ENCODE results near the gene MYD88. TPM values are rescaled to one million over a fixed set of nuclear protein-coding genes. Genes with fewer than 3 reads are reported as not detected.

The MYD88 gene
- total RNA-seq, 1 donor from 2014 or later, result 51.0 TPM

GRCh38 chr3:38142959-38143358 is 4.5 kb downstream of the MYD88 start:
- H3K4me1 Mint-ChIP-seq (ENCODE audit: unreplicated experiment), result peaks cover 17% of the 10 kb centered on the region
- H3K27ac Mint-ChIP-seq (ENCODE audit: unreplicated experiment), result no peak overlapping the region
- no peak for TF ChIP-seq CTCF (IDR thresholded peaks at IDR 0.05; ENCODE audit: unreplicated experiment)
- H3K36me3 Mint-ChIP-seq (ENCODE audit: low read depth, unreplicated experiment), result peaks cover 14% of the 10 kb centered on the region
- H3K4me3 Mint-ChIP-seq (ENCODE audit: unreplicated experiment), result no peak overlapping the region
- peaks cover 12% of the 10 kb centered on the region for H3K27me3 Mint-ChIP-seq (ENCODE audit: unreplicated experiment)
- H3K9me3 Mint-ChIP-seq (ENCODE audit: unreplicated experiment), result no peaks in the 10 kb centered on the region
- no peak for DNase-seq (ENCODE audit: low spot score)

GRCh38 chr3:38143511-38143910 is 5.0 kb downstream of the MYD88 start:
- Mint-ChIP-seq H3K27me3 (ENCODE audit: unreplicated experiment) (peaks cover 9% of the 10 kb centered on the region), H3K4me1 (ENCODE audit: unreplicated experiment) (peaks cover 13% of the 10 kb centered on the region), H3K9me3 (ENCODE audit: unreplicated experiment) (no peaks in the 10 kb centered on the region), H3K36me3 (ENCODE audit: low read depth, unreplicated experiment) (peaks cover 14% of the 10 kb centered on the region), H3K27ac (ENCODE audit: unreplicated experiment) (no peak overlapping the region), H3K4me3 (ENCODE audit: unreplicated experiment) (no peak overlapping the region)
- DNase-seq (ENCODE audit: low spot score), result no peak
- no peak for TF ChIP-seq CTCF (IDR thresholded peaks at IDR 0.05; ENCODE audit: unreplicated experiment)

- Mint-ChIP-seq H3K36me3 (ENCODE audit: low read depth, unreplicated experiment) (peaks cover 6% of the 10 kb centered on the region), H3K9me3 (ENCODE audit: unreplicated experiment) (no peaks in the 10 kb centered on the region), H3K27me3 (ENCODE audit: unreplicated experiment) (peaks cover 6% of the 10 kb centered on the region), H3K4me3 (ENCODE audit: unreplicated experiment) (no peak overlapping the region), H3K27ac (ENCODE audit: unreplicated experiment) (no peak overlapping the region), H3K4me1 (ENCODE audit: unreplicated experiment) (peaks cover 6% of the 10 kb centered on the region)
- no peak for TF ChIP-seq CTCF (IDR thresholded peaks at IDR 0.05; ENCODE audit: unreplicated experiment)
- DNase-seq (ENCODE audit: low spot score), result no peak
Measured at GRCh38 chr3:38146504-38146903, 8.0 kb downstream of the MYD88 start.

- no peak for TF ChIP-seq CTCF (IDR thresholded peaks at IDR 0.05; ENCODE audit: unreplicated experiment)
Measured at GRCh38 chr3:38147421-38147820, 9.0 kb downstream of the MYD88 start.

GRCh38 chr3:38148311-38148882 is 9.9 kb downstream of the MYD88 start:
- peaks cover 3% of the 10 kb centered on the region for H3K27me3 Mint-ChIP-seq (ENCODE audit: unreplicated experiment)
- TF ChIP-seq CTCF (IDR thresholded peaks at IDR 0.05; ENCODE audit: unreplicated experiment), result no peak
- H3K4me3 Mint-ChIP-seq (ENCODE audit: unreplicated experiment), result no peak overlapping the region
- no peaks in the 10 kb centered on the region for H3K9me3 Mint-ChIP-seq (ENCODE audit: unreplicated experiment)
- peaks cover 6% of the 10 kb centered on the region for H3K4me1 Mint-ChIP-seq (ENCODE audit: unreplicated experiment)
- H3K36me3 Mint-ChIP-seq (ENCODE audit: low read depth, unreplicated experiment), result no peaks in the 10 kb centered on the region
- DNase-seq (ENCODE audit: low spot score), result no peak
- no peak overlapping the region for H3K27ac Mint-ChIP-seq (ENCODE audit: unreplicated experiment)

More at GRCh38 chr3:38147421-38147820, 9.0 kb downstream of the MYD88 start:
- H3K4me3 Mint-ChIP-seq (ENCODE audit: unreplicated experiment), result no peak overlapping the region
- H3K27me3 Mint-ChIP-seq (ENCODE audit: unreplicated experiment), result no peaks in the 10 kb centered on the region
- no peaks in the 10 kb centered on the region for H3K36me3 Mint-ChIP-seq (ENCODE audit: low read depth, unreplicated experiment)
- H3K4me1 Mint-ChIP-seq (ENCODE audit: unreplicated experiment), result peaks cover 6% of the 10 kb centered on the region
- no peak overlapping the region for H3K27ac Mint-ChIP-seq (ENCODE audit: unreplicated experiment)
- no peak for DNase-seq (ENCODE audit: low spot score)
- no peaks in the 10 kb centered on the region for H3K9me3 Mint-ChIP-seq (ENCODE audit: unreplicated experiment)

All from endothelial cell (in vitro differentiated cells).